Measurements from ENCODE around the gene MRPS18A.

The MRPS18A gene

GRCh38 chr6:43630980-43631619, 56.5 kb downstream of the MRPS18A start:
- DNase-seq: no peak

- peak; percentile 85 to 90 for DNase-seq
Measured at GRCh38 chr6:43629505-43630300, 57.9 kb downstream of the MRPS18A start.

- peak; percentile 80 to 98 for DNase-seq
Measured at GRCh38 chr6:43629104-43629504, 58.5 kb downstream of the MRPS18A start, which contains the start of gene GTPBP2. Gene GTPBP2, minus strand, starts transcription at chr6:43629264. Its CDS starts 102 bp downstream, at chr6:43629162.

GRCh38 chr6:43628393-43629103, 59.0 kb downstream of the MRPS18A start:
- peak; percentile 11 to 57 for DNase-seq

GRCh38 chr6:43627008-43627825, 60.4 kb downstream of the MRPS18A start:
- DNase-seq: peak in 1 of 2 donors; percentile 58

- no peak for DNase-seq
Measured at GRCh38 chr6:43625393-43625992, 62.1 kb downstream of the MRPS18A start.

- DNase-seq: no peak
Measured at GRCh38 chr6:43624786-43625288, 62.8 kb downstream of the MRPS18A start.

- DNase-seq: no peak
Measured at GRCh38 chr6:43623880-43624785, 63.5 kb downstream of the MRPS18A start.

GRCh38 chr6:43622541-43622940, 65.0 kb downstream of the MRPS18A start:
- DNase-seq: no peak

GRCh38 chr6:43621836-43622180, 65.8 kb downstream of the MRPS18A start:
- DNase-seq: no peak
